MM.1S (cell line): ENCODE results near the gene PCDH9.

Source experiments
- DNase-seq: peaks from one replicate; pipeline ENCODE4 v3.0.0-alpha.2; 2015
- H2AFZ ChIP-seq: fragments of 300-600 bp; sonication (generic); 2 replicates; pipeline ENCODE4 v1.6.0; 2016; ENCODE audit warnings: antibody characterized with exemption, low read length
- H3F3A ChIP-seq: fragments of 300-600 bp; sonication (generic); 2 replicates; pipeline ENCODE4 v1.6.1; 2016; ENCODE audit warnings: mild to moderate bottlenecking, antibody characterized with exemption, low read length, moderate library complexity, mixed read lengths; ENCODE audit not compliant: insufficient read depth
- H3K27ac ChIP-seq: fragments of 300-600 bp; sonication (generic); 2 replicates; pipeline ENCODE4 v1.5.1; 2016; ENCODE audit warnings: mild to moderate bottlenecking, low read length
- H3K27me3 ChIP-seq: fragments of 300-600 bp; sonication (generic); replicated peaks from 2 replicates; pipeline ENCODE4 v1.6.0; 2016; ENCODE audit warnings: low read length; ENCODE audit not compliant: insufficient read depth
- H3K36me3 ChIP-seq: fragments of 300-600 bp; sonication (generic); replicated peaks from 2 replicates; pipeline ENCODE4 v1.6.1; 2016; ENCODE audit warnings: mild to moderate bottlenecking, low read length, mixed read lengths; ENCODE audit not compliant: insufficient read depth
- H3K4me1 ChIP-seq: fragments of 300-600 bp; sonication (generic); 2 replicates; pipeline ENCODE4 v1.6.1; 2016; ENCODE audit warnings: low read length, mixed read lengths
- H3K4me2 ChIP-seq: fragments of 300-600 bp; sonication (generic); 2 replicates; pipeline ENCODE4 v1.6.0; 2016; ENCODE audit warnings: low read depth, low read length
- H3K4me3 ChIP-seq: fragments of 300-600 bp; sonication (generic); 2 replicates; pipeline ENCODE4 v1.5.1; 2016; ENCODE audit warnings: low read length, mixed read lengths
- H3K79me2 ChIP-seq: fragments of 300-600 bp; sonication (generic); 2 replicates; pipeline ENCODE4 v1.6.1; 2016; ENCODE audit warnings: mixed run types, low read length, mixed read lengths
- H3K9ac ChIP-seq: fragments of 300-600 bp; sonication (generic); 2 replicates; pipeline ENCODE4 v1.6.1; 2016; ENCODE audit warnings: low read length, mixed read lengths
- H3K9me2 ChIP-seq: fragments of 300-600 bp; sonication (generic); replicated peaks from 2 replicates; pipeline ENCODE4 v1.6.1; 2016; ENCODE audit warnings: mild to moderate bottlenecking, low read length, mixed read lengths; ENCODE audit not compliant: insufficient read depth
- H3K9me3 ChIP-seq: fragments of 300-600 bp; sonication (generic); replicated peaks from 2 replicates; pipeline ENCODE4 v1.6.1; 2016; ENCODE audit warnings: mild to moderate bottlenecking, low read length, mixed read lengths; ENCODE audit not compliant: insufficient read depth
- H4K20me1 ChIP-seq: fragments of 300-600 bp; sonication (generic); 2 replicates; pipeline ENCODE4 v1.6.1; 2016; ENCODE audit warnings: mild to moderate bottlenecking, low read length, moderate library complexity, mixed read lengths; ENCODE audit not compliant: insufficient read depth
- CTCF ChIP-seq: fragments of 300-600 bp; sonication (generic); IDR thresholded peaks from 2 replicates; pipeline ENCODE4 v1.5.1; 2016; ENCODE audit warnings: antibody characterized with exemption, low read length, mixed read lengths
- EZH2 ChIP-seq: fragments of 300-600 bp; sonication (generic); optimal IDR thresholded peaks from 2 replicates; pipeline ENCODE3; 2017; ENCODE audit warnings: low read depth, mild to moderate bottlenecking, antibody characterized with exemption, low read length, mixed read lengths
- EZH2phosphoT487 ChIP-seq: fragments of 300-600 bp; sonication (generic); IDR thresholded peaks from 2 replicates; pipeline ENCODE4 v1.6.1; 2018; ENCODE audit warnings: antibody characterized with exemption, low read length

Gene PCDH9

GRCh38 chr13:67125681-67126080 is 104.5 kb downstream of the PCDH9 start:
- no peak for TF ChIP-seq CTCF
- TF ChIP-seq EZH2phosphoT487 = no peak
- TF ChIP-seq EZH2 = no peak
- H3F3A ChIP-seq = no peaks in the 10 kb centered on the region

GRCh38 chr13:67123165-67123564 is 107.0 kb downstream of the PCDH9 start:
- no peaks in the 10 kb centered on the region for H3K27me3 ChIP-seq
- no peaks in the 10 kb centered on the region for H3K4me1 ChIP-seq
- H3F3A ChIP-seq = no peaks in the 10 kb centered on the region
- no peaks in the 10 kb centered on the region for H3K79me2 ChIP-seq
- no peak overlapping the region for H3K9ac ChIP-seq
- H3K4me2 ChIP-seq = no peak overlapping the region
- no peaks in the 10 kb centered on the region for H3K36me3 ChIP-seq
- no peaks in the 10 kb centered on the region for H3K9me2 ChIP-seq
- no peak overlapping the region for H3K27ac ChIP-seq
- DNase-seq = no peak
- no peaks in the 10 kb centered on the region for H4K20me1 ChIP-seq
- no peak overlapping the region for H2AFZ ChIP-seq
- no peak overlapping the region for H3K4me3 ChIP-seq
- H3K9me3 ChIP-seq = no peaks in the 10 kb centered on the region
- TF ChIP-seq EZH2 = no peak

More at GRCh38 chr13:67125681-67126080, 104.5 kb downstream of the PCDH9 start:
- H3K27me3 ChIP-seq = no peaks in the 10 kb centered on the region
- no peaks in the 10 kb centered on the region for H3K9me2 ChIP-seq
- H3K9me3 ChIP-seq = no peaks in the 10 kb centered on the region
- H3K27ac ChIP-seq = no peak overlapping the region
- H3K36me3 ChIP-seq = no peaks in the 10 kb centered on the region
- no peak overlapping the region for H3K9ac ChIP-seq
- H4K20me1 ChIP-seq = no peaks in the 10 kb centered on the region
- no peak overlapping the region for H3K4me3 ChIP-seq
- no peak for DNase-seq
- no peak overlapping the region for H3K4me2 ChIP-seq
- no peak overlapping the region for H2AFZ ChIP-seq
- no peaks in the 10 kb centered on the region for H3K79me2 ChIP-seq
- no peaks in the 10 kb centered on the region for H3K4me1 ChIP-seq

GRCh38 chr13:67122251-67122650 is 107.9 kb downstream of the PCDH9 start:
- Histone ChIP-seq H3K36me3 (no peaks in the 10 kb centered on the region), H3K27ac (no peak overlapping the region), H3F3A (no peaks in the 10 kb centered on the region), H3K9me2 (no peaks in the 10 kb centered on the region), H4K20me1 (no peaks in the 10 kb centered on the region), H3K4me2 (no peak overlapping the region), H3K4me3 (no peak overlapping the region), H3K27me3 (no peaks in the 10 kb centered on the region), H2AFZ (no peak overlapping the region), H3K79me2 (no peaks in the 10 kb centered on the region), H3K9ac (no peak overlapping the region), H3K9me3 (no peaks in the 10 kb centered on the region), H3K4me1 (no peaks in the 10 kb centered on the region)
- TF ChIP-seq EZH2phosphoT487 (no peak), CTCF (no peak), EZH2 (no peak)
- no peak for DNase-seq

- no peak for TF ChIP-seq EZH2phosphoT487
- TF ChIP-seq EZH2 = no peak
- no peak for TF ChIP-seq CTCF
- no peaks in the 10 kb centered on the region for H3K79me2 ChIP-seq
- H3K4me2 ChIP-seq = no peak overlapping the region
- H3K36me3 ChIP-seq = no peaks in the 10 kb centered on the region
- H3K27ac ChIP-seq = no peak overlapping the region
- no peak overlapping the region for H3K9ac ChIP-seq
- DNase-seq = no peak
- H3K9me3 ChIP-seq = no peaks in the 10 kb centered on the region
- no peak overlapping the region for H3K4me3 ChIP-seq
- H3F3A ChIP-seq = no peaks in the 10 kb centered on the region
- no peaks in the 10 kb centered on the region for H4K20me1 ChIP-seq
- no peaks in the 10 kb centered on the region for H3K27me3 ChIP-seq
- H3K9me2 ChIP-seq = no peaks in the 10 kb centered on the region
- H3K4me1 ChIP-seq = no peaks in the 10 kb centered on the region
- no peak overlapping the region for H2AFZ ChIP-seq
Measured at GRCh38 chr13:67120872-67121531, 109.1 kb downstream of the PCDH9 start.
